Mesothelial cell of epicardium (in vitro differentiated cells): ENCODE measurements around the gene OOSP4A. TPM values are rescaled to one million over a fixed set of nuclear protein-coding genes. Genes with fewer than 3 reads are reported as not detected.

Experiments used
- DNase-seq, 2 experiments: peaks; one replicate each; pipeline ENCODE4 v3.0.0; 2021; ENCODE audit warnings: low spot score in 2 of 2; ENCODE audit not compliant: unreplicated experiment in 2 of 2
- H3K27ac Mint-ChIP-seq: 2 replicates; pipeline ENCODE4 v1.8.0; 2021; ENCODE audit warnings: mixed read lengths
- H3K27me3 Mint-ChIP-seq: 2 replicates; pipeline ENCODE4 v1.8.0; 2021; ENCODE audit warnings: low read depth, mixed read lengths
- H3K36me3 Mint-ChIP-seq: 2 replicates; pipeline ENCODE4 v1.8.0; 2021; ENCODE audit warnings: mixed read lengths
- H3K4me1 Mint-ChIP-seq: 2 replicates; pipeline ENCODE4 v1.8.0; 2021; ENCODE audit warnings: mixed read lengths
- H3K4me3 Mint-ChIP-seq: 2 replicates; pipeline ENCODE4 v1.8.0; 2021; ENCODE audit warnings: mild to moderate bottlenecking, moderate library complexity, mixed read lengths
- H3K9me3 Mint-ChIP-seq: 2 replicates; pipeline ENCODE4 v1.8.0; 2021; ENCODE audit warnings: mixed read lengths
- total RNA-seq: library from RNA; stranded (reverse); gene quantifications from 3 replicates; pipeline ENCODE4 v1.2.1, GENCODE V29; 2021
- TF ChIP-seq, protein P1 (sequence below): fragments of 200-600 bp; sonication (generic); IDR thresholded peaks from one replicate; pipeline ENCODE4 v1.5.0; 2021; ENCODE audit warnings: antibody characterized with exemption; ENCODE audit not compliant: unreplicated experiment

OOSP4A gene
- total RNA-seq, 1 donor from 2014 or later: not detected

DNA sequence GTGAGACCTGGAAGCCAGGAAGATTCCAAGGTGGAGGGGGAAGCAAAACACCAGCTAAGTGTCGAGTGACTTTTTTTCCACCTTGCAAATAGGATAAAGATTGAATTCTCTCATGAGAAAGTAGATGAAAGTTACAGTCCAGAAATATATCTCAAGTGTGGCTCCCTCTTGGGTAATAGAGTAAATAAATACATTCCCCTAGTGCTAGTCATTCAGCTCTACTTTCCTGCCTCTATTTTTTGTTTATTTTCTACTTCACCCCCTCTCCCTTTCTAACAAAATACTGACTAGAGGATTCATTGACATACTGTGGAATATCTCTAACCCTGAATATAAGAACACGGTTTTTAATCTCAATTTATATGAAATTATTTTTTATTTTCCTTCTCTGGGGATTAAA is 34.0 kb downstream of the OOSP4A start:
- Mint-ChIP-seq H3K27me3 (peaks cover 8% of the 10 kb centered on the region), H3K9me3 (no peaks in the 10 kb centered on the region), H3K4me1 (peaks cover 6% of the 10 kb centered on the region), H3K4me3 (no peak overlapping the region), H3K27ac (no peak overlapping the region), H3K36me3 (no peaks in the 10 kb centered on the region)
- DNase-seq: no peak
- TF ChIP-seq, protein P1, sequence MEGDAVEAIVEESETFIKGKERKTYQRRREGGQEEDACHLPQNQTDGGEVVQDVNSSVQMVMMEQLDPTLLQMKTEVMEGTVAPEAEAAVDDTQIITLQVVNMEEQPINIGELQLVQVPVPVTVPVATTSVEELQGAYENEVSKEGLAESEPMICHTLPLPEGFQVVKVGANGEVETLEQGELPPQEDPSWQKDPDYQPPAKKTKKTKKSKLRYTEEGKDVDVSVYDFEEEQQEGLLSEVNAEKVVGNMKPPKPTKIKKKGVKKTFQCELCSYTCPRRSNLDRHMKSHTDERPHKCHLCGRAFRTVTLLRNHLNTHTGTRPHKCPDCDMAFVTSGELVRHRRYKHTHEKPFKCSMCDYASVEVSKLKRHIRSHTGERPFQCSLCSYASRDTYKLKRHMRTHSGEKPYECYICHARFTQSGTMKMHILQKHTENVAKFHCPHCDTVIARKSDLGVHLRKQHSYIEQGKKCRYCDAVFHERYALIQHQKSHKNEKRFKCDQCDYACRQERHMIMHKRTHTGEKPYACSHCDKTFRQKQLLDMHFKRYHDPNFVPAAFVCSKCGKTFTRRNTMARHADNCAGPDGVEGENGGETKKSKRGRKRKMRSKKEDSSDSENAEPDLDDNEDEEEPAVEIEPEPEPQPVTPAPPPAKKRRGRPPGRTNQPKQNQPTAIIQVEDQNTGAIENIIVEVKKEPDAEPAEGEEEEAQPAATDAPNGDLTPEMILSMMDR: no peak

DNA sequence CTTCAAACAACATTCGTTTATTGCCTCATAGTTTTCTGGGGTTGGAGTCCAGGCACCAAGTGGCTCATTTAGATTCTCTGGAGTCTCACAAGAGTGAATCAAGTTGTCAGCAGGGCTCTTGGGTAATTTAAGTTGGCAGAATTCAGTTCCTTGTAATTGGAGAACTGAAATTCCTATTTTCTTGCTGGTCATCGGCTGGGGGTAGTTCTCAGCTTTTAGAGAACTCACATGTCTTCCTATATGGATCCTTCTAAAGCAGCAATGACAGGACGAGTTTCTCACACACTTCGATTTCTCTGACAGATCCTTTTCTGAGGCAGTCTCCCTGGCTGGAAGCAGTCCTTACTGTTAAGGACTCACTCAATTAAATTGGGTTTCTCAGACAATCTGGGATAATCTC is 35.9 kb downstream of the OOSP4A start:
- DNase-seq: no peak
- Mint-ChIP-seq H3K9me3 (no peaks in the 10 kb centered on the region), H3K4me1 (peaks cover 6% of the 10 kb centered on the region), H3K4me3 (no peak overlapping the region), H3K27me3 (peaks cover 8% of the 10 kb centered on the region), H3K36me3 (no peaks in the 10 kb centered on the region), H3K27ac (no peak overlapping the region)
- TF ChIP-seq, protein P1: no peak

DNA sequence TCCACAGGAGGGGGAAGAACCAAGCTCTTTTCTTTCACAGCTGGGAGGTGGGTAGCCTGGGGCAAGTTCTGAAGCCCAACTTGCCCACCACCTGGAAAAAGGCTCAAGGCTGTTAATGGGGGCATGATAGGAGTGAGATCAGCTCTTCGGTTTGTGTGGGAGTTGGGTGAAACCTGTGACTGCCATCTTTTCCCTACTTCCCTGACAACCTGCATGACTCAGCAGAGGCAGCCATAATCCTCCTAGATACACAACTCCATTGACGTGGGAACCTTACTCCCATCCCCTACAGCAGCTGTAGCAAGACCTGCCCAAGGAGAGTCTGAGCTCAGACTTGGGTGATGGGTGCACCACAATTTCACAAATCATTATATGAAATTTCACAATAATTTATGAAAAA is 39.9 kb downstream of the OOSP4A start:
- H3K36me3 Mint-ChIP-seq: no peaks in the 10 kb centered on the region
- H3K27ac Mint-ChIP-seq: no peak overlapping the region
- H3K27me3 Mint-ChIP-seq: peaks cover 5% of the 10 kb centered on the region
- no peak overlapping the region for H3K4me3 Mint-ChIP-seq
- H3K4me1 Mint-ChIP-seq: peaks cover 6% of the 10 kb centered on the region
- TF ChIP-seq, protein P1: no peak
- DNase-seq: no peak
- no peaks in the 10 kb centered on the region for H3K9me3 Mint-ChIP-seq

DNA sequence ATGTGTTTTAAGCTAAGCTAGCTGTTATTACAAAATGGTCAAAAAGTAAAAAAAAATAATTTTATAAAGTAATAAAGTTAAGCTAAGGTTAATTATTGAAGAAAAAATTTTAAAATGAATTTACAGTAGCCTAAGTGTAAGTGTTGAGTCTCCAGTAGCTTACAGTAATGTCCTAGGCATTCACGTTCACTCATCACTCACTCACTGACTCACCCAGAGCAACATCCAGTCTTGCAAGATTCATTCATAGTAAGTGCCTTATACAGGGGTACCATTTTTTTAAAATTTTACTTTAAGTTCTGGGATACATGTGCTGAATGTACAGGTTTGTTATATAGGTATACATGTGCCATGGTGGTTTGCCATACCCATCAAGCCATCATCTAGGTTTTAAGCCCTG is 41.5 kb downstream of the OOSP4A start:
- no peaks in the 10 kb centered on the region for H3K36me3 Mint-ChIP-seq
- H3K4me1 Mint-ChIP-seq: no peaks in the 10 kb centered on the region
- DNase-seq: no peak
- H3K9me3 Mint-ChIP-seq: peaks cover 4% of the 10 kb centered on the region
- H3K27me3 Mint-ChIP-seq: peaks cover 7% of the 10 kb centered on the region
- no peak overlapping the region for H3K27ac Mint-ChIP-seq
- no peak overlapping the region for H3K4me3 Mint-ChIP-seq
- TF ChIP-seq, protein P1: no peak

DNA sequence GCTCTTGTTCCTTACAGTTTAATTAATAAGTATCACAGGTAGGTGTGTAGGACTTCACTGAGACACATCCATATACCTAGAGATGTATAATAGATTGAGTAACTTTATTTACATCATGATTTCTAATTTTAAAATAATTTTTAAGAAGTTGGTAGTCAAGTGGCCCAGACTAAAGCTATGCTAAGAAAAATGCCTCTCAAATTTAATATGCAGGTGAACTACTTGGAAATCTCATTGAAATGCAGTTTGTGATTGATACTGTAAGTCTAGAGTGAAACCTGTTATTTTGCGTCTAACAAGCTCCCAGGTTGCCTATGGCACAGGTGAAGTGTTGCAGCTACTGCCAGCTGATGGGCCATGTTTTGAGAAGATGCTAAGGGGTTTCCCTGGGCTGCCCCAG is 53.0 kb downstream of the OOSP4A start, which contains the start of gene OOSP4B:
OOSP4B (plus strand) TSS at position 301 of the 400 bp plus-strand sequence.
- TF ChIP-seq, protein P1: no peak
- Mint-ChIP-seq H3K27ac (no peak within 1 kb of the TSS), H3K27me3 (peaks cover 2% of the 10 kb centered on the region), H3K36me3 (no peaks in the 10 kb centered on the region), H3K9me3 (peaks cover 3% of the 10 kb centered on the region), H3K4me3 (no peak within 1 kb of the TSS), H3K4me1 (no peaks in the 10 kb centered on the region)
- DNase-seq: no peak

DNA sequence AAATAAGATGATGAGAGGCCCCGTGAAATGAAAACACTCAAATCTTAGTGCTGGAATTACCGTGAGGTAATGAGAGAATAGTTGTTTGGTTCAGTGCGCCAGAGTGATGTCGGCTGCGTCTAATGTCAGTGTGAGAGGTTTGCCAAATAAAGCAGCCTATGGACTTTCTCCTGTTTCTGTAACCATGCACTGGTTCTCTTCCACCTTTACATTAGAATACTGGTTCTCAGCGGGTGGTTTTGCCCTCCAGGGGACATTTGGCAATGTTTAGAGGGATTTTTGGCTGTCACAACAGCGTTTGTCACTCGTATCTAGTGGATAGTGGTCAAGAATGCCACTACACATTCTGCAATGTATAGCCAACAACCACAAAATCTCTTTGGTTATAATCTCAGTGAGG is 54.2 kb downstream of the OOSP4A start:
- no peaks in the 10 kb centered on the region for H3K4me1 Mint-ChIP-seq
- peaks cover 2% of the 10 kb centered on the region for H3K27me3 Mint-ChIP-seq
- no peak for DNase-seq
- H3K4me3 Mint-ChIP-seq: no peak overlapping the region
- TF ChIP-seq, protein P1: no peak
- H3K9me3 Mint-ChIP-seq: peaks cover 3% of the 10 kb centered on the region
- no peak overlapping the region for H3K27ac Mint-ChIP-seq
- H3K36me3 Mint-ChIP-seq: no peaks in the 10 kb centered on the region
